ENCODE results near the gene TUT7. TPM values are rescaled to one million over a fixed set of nuclear protein-coding genes. Genes with fewer than 3 reads are reported as not detected.

TUT7 gene
- total and polyA plus RNA-seq, 10 of the 15 experiments (the other 5 are each of a cell fraction or from before 2014, with no cell fraction given), result 10.0 to 49.8 (median 30.4) TPM

DNA sequence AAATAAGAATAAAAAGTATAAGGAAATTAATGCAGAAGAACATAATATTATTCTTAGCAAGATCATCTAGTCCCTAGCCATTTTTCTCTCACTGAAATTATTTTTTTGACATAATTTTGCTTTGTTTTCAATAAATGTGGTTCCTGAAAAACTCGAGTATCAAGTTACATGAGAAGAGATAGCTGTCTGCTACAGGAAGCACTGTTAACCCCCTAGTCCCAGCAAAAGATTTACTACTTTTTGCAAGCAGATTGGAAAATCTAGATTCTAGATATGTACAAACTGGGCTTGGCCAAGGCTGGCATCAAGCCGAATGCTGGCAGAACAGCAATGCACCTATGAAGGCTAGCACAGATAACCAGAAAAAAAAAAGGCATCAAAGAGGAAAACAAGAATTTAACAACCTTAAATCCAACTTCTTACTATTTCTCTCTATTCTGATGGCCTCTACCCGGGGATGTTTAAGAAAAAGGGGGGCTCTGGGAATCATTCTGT, 49.9 kb downstream of the TUT7 start:
- ChIA-PET SMC1A (ENCODE audit: uncharacterized antibody, unreplicated experiment) (no interaction called here), RAD21 (ENCODE audit: unreplicated experiment) (no interaction called here), CTCF (no interaction called here), POLR2A (no interaction called here)
- Histone ChIP-seq H3K9ac (ENCODE audit: control insufficient read depth, insufficient read depth, low read length) (no peak overlapping the region), H3K27me3 (replicated peaks in 1 of 2; ENCODE audit: control insufficient read depth in 2 of 2, insufficient read depth in 2 of 2, low read length in 1 of 2) (no peaks in the 10 kb centered on the region), H3K4me1 (ENCODE audit: control insufficient read depth, insufficient read depth, low read length) (no peaks in the 10 kb centered on the region), H3K4me2 (ENCODE audit: control insufficient read depth, insufficient read depth) (no peak overlapping the region), H3K36me3 (ENCODE audit: control insufficient read depth in 2 of 2, insufficient read depth in 2 of 2, low read length in 1 of 2) (peaks cover 2 to 39% of the 10 kb centered on the region in 2 experiments), H2AFZ (ENCODE audit: control insufficient read depth, low read depth, low read length) (no peak overlapping the region), H4K20me1 (ENCODE audit: control insufficient read depth, insufficient read depth) (no peaks in the 10 kb centered on the region), H3K79me2 (ENCODE audit: control insufficient read depth, insufficient read depth, low read length) (no peaks in the 10 kb centered on the region), H3K4me3 (no peak overlapping the region), H3K27ac (ENCODE audit: control insufficient read depth, insufficient read depth) (no peak overlapping the region), H3K9me3 (replicated peaks; ENCODE audit: control insufficient read depth, insufficient read depth, low read length) (no peaks in the 10 kb centered on the region)
- intact Hi-C loops (cut with micrococcal nuclease; ENCODE audit: unreplicated experiment) (no loop called here), in situ Hi-C loops (cut with MboI) (no loop called here)
- FAIRE-seq (no peak), ATAC-seq (no peak), DNase-seq (ENCODE audit: low read depth, low spot score) (no peak)
- no TSS peak for BruUV-seq (replicated peaks)
- 80% methylated on average over 3 of the region's 3 CpGs for WGBS (ENCODE audit: insufficient coverage, insufficient replicate concordance, low lambda C conversion rate, missing lambda C conversion rate)
- TF ChIP-seq POLR2A (IDR thresholded peaks at IDR 0.05; ENCODE audit: low read depth, low read length) (no peak), NFXL1 (IDR thresholded peaks at IDR 0.05; ENCODE audit: borderline replicate concordance) (no peak), FOXK2 (IDR thresholded peaks at IDR 0.05) (no peak), NBN (IDR thresholded peaks at IDR 0.05) (no peak), SUZ12 (IDR thresholded peaks at IDR 0.05; ENCODE audit: unreplicated experiment) (no peak), PRDM15 (CRISPR knock-in tag; IDR thresholded peaks at IDR 0.05) (no peak), HDAC2 (IDR thresholded peaks at IDR 0.05) (no peak), NKRF (conservative IDR thresholded peaks at IDR 0.05) (no peak), NR2C1 (IDR thresholded peaks at IDR 0.05) (no peak), HSF1 (IDR thresholded peaks at IDR 0.05; ENCODE audit: low read depth, low read length) (no peak), ZBTB33 (IDR thresholded peaks at IDR 0.05) (no peak), MEF2A (IDR thresholded peaks at IDR 0.05; ENCODE audit: insufficient read depth, low read depth, low read length) (no peak), RELA (IDR thresholded peaks at IDR 0.05; ENCODE audit: borderline replicate concordance, partially characterized antibody) (no peak)
